Stimulated activated CD8-positive, alpha-beta memory T cell treated with anti-CD3 and anti-CD28 coated beads, Interleukin-7, amount 100 ng/mL, for 24 hours (primary cell): ENCODE measurements around the gene IL32.
"Not testable (repeated sequence)": the region's sequence is repeated elsewhere in the genome, so short reads cannot be mapped to it uniquely, and the experiment has no call there.

ENCODE experiments used
- DNase-seq: peaks from one replicate; pipeline ENCODE4 v3.0.0-alpha.2; 2020; ENCODE audit warnings: low read depth

IL32 gene

DNA sequence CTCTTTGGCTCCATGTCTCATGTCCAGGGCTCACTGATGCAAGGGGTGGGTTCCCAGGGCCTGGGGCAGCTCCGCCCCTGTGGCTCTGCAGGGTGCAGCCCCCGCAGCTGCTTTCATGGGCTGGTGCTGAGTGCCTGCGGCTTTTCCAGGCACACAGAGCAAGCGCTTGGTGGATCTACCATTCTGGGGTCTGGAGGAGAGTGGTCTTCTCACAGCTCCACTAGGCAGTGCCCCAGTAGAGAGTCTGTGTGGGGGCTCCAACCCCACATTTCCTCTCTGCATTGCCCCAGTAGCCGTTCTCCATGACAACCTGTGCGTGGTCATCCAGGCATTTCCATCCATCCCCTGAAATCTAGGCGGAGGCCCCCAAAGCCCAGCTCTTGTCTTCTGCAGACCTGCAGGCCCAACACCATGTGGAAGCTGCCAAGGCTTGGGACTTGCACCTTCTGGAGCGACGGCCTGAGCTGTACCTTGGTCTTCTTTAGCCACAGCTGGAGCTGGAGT is 5.2 kb downstream of the IL32 start:
- DNase-seq: no peak

DNA sequence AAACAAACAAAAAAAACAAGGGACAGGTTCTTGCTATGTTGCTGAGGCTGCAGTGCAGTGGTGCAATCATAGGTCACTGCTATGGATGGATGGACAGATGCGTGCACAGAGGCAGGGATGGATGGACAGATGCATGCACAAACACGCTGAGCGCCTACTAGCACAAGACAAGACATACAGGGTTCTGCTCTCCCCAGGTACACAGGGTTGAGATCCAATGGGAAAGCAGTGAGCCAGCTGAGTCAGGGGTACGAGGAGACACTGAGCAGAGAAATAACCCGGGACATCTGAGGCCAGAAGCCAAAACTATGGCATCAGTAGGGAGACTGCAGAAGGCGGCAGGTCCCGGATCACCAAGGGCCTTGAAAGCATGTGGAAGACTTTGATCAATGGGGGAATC is 6.2 kb downstream of the IL32 start:
- no peak for DNase-seq

DNA sequence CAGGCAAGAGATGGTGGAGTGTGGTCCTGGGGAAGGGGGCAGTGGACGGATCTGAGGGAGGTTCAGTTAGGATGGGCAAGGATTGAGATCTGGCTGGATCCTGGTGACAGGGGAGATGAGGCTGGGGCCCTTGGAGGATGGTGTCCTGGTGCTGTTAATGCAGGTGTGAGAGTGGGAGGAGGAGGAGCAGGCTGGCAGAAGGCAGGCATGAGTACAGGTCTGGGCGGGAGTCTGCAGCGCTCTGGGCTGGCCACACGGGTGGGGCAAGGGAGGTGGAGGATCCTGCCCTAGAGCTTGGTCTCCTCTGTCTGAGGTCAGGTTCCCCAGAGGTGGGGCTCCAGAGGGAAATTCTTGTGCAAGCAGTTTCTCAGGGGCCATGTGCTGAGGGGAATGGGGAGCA is 6.7 kb downstream of the IL32 start:
- not testable (repeated sequence) for DNase-seq

DNA sequence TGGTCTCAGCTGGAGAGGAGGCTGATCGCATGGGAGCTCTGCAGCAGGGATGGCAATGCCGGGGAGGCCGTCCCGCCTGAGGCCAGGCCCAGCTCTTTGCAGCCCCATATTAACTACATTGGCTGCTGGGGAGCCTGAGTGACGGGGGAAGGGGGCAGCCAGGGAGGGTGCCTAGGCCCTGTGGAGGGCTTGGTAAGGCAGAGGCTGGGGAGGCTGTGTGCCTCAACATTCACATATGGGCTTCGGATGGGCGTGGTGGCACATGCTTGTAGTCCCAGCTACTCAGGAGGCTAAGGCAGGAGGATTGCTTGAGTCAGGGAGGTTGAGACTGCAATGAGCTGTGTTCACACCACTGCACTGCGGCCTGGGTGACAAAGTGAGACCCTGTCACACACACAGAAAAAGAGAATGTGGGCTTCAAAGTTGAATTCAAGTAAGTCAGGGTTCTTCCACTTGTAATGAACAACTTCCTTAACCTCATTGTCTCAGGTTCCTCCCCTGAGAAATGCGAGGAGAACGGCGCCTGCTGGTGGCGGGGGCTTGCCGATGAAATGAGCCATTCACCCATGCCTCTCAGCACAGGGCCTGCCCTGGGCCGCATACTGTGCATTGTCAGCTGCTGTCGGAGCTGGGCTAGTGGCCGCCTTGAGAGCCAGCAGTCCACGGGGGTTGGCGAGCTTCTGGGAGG is 7.3 kb downstream of the IL32 start:
- DNase-seq: not testable (repeated sequence)

- no peak for DNase-seq
Observed at GRCh38 chr16:3073448-3073847, 8.0 kb downstream of the IL32 start.

- DNase-seq: no peak
Observed at GRCh38 chr16:3074860-3075522, 9.6 kb downstream of the IL32 start.

DNA sequence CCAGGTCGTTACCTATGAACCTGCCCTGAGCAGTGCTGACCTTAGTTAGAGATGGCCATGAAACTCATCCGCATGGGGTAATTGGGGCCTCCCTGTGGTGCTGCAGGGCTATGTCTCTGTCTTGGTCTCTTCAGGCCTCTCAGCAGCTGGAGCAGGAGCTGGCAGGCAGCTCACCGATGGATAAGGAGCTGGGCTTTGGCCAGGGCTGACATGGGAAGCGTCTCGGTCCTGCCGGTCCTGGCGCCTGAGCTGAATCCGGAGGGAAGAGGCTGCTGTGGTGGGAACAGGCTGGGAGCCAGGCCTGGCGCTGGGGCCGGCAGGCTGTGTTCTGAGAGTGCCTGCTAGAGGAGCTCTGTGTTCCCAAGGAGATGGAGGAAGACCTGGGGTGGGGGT is 10.1 kb downstream of the IL32 start:
- DNase-seq: no peak

DNA sequence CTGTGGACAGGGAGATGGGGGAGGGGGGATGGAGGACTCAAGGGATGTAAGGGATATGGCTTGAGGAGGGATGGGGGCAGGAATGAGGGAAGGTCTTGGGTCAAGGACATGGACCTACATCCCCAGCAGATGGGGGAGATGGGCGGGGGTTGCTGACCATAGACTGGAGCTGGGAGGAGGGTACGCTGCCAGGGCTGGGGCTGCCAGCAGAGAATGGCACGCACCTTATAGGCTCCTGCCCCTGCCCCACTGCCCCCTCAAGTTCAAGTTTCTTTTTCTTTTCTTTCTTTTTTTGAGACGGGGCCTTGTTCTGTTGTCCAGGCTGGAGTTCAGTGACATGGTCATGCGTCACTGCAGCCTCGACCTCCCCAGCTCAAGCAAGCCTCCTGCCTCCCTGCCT is 10.5 kb downstream of the IL32 start:
- not testable (repeated sequence) for DNase-seq

- no peak for DNase-seq
Observed at GRCh38 chr16:3076577-3076976, 11.1 kb downstream of the IL32 start.

- no peak for DNase-seq
Observed at GRCh38 chr16:3080024-3080423, 14.6 kb downstream of the IL32 start.

DNA sequence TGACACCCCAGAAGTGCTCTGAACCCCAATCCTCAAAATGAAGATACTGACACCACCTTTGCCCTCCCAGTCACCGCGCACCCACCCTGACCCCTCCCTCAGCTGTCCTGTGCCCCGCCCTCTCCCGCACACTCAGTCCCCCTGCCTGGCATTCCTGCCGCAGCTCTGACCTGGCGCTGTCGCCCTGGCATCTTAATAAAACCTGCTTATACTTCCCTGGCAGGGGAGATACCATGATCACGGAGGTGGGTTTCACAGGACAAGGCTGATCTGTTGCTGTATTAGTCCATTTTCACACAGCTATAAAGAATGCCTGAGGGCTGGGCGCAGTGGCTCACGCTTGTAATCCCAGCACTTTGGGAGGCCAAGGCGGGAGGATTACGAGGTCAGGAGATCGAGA is 16.5 kb downstream of the IL32 start:
- not testable (repeated sequence) for DNase-seq

- DNase-seq: not testable (repeated sequence)
Observed at GRCh38 chr16:3083408-3083807, 18.0 kb downstream of the IL32 start.

DNA sequence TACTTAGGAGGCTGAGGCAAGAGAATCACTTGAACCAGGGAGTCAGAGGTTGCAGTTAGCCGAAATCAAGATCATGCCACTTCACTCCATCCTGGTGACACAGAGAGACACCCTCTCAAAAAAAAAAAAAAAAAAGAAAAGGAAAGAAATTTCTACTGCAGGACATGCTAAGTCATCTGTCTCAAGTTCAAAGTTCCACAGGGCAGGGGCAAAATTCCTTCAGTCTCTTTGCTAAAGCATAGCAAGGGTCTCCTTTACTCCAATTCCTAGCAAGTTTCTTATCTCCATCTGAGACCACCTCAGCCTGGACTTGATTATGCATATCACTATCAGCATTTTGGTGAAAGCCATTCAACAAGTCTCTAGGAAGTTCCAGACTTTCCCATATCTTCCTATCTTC is 19.1 kb downstream of the IL32 start:
- no peak for DNase-seq

DNA sequence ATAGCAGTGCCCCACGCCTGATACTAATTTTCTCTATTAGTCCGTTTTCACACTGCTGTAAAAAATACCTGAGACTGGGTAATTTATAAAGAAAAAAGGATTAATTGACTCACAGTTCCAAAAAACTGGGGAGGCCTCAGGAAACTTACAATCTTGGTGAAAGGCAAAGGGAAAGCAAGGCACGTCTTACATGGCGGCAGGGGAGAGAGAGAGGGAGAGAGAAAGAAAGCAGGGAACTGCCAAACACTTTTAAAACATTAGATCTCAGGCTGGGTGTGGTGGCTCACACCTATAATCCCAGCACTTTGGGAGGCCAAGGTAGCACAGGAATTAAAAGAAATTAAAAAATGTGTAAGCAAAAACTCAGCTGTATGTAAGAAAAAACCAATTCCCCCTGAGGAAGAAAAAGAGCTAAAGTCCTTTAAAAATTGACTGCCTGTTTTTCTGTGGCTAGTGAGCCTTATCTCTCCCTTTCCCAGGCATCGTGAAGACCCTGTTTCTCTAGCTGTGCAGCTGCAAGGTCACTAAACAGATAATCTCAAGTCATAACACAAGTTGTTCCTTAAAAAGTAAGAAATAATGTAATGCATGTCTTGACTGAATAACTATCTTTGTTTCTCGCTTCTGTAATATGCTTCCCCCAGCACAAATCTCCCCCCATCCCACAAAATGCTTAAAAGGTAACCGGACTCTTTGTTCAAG is 19.7 kb downstream of the IL32 start:
- no peak for DNase-seq

DNA sequence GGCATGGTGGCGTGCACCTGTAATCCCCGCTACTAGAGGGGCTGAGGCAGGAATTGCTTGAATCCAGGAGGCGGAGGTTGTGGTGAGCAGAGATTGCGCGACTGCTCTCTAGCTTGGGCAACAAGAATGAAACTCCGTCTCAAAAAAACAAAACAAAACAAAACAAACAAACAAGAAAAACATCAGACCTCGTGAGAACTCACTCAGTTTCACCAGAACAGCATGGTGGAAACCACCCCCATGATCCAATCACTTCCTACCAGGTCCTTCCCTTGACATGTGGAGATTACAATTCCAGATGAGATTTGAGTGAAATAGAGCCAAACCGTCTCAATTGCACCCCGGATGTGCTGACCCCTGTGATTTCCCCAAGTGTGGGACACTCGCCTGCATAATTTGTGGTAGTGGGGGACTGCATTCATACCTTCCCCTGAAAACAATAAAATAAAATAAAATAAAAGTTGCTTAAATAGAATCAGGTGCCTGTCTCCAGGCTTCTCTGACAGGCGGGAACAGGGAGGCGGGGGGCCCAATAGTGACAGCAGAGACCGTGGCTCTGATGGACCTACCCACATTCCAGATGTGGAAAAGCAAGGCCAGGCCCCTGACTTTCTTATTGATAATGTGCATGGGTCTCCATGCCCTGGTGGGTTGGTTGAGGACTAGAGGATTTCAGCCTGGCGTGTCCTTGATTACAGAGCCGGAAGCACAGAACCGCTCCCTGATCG is 20.6 kb downstream of the IL32 start:
- DNase-seq: no peak

GRCh38 chr16:3086596-3087242 is 21.3 kb downstream of the IL32 start:
- no peak for DNase-seq

DNA sequence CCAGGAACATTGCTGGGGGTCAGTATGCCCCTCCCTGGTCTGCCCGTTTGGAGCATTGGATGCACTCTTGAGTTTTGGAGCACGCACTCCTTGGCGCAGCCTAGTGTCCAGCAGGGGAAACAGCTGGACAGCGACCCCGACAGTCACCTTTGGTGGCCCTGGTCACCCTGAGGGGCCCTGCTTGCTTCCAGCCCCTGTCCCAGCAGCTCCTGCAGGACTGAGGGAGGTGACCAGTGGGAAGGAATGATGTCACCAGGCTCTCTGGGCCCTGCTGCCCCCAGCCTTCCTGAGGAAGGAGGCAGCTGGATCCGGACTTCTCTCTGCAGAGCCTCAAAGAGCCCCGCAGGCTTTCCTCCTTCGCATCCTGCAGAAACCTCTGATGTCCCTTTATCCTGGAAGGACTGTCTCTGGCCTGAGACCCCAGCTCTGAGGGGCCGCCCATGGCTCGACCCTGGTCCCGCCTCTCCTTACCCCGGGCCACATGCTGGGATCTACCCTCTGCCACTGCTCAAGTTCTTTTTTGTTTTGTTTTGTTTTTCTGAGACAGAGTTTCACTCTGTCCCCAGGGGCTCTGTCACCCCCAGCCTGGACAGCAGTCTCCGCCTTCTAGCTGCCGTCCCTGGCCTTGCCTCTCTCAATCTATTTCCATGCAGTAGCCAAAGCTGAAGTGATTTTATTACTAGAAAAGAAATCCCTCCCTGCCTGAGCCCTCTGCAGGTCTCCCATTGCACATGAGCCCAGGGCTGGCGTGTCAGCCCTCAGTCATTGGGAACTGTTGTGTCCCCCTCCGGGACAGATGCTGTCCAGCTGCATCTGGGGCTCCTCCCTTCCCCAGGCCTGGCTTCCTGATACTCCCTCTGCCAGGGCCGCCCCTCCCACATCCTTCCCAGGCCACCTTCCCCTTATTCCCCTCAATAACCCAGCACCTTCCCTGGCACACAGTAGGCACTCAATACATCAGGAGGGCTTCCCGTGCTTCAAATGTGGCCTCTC is 22.1 kb downstream of the IL32 start:
- DNase-seq: no peak

- DNase-seq: no peak
Observed at GRCh38 chr16:3088450-3088849, 23.0 kb downstream of the IL32 start.

GRCh38 chr16:3088925-3089716 is 23.7 kb downstream of the IL32 start:
- no peak for DNase-seq
